HepG2 (cell line): ENCODE data around the gene SREBF1. TPM values are rescaled to one million over a fixed set of nuclear protein-coding genes. Genes with fewer than 3 reads are reported as not detected.

ENCODE experiments used
- ATAC-seq: fragments of 200-7000 bp; cut with Tn5 transposase; 3 replicates; pipeline ENCODE4 v1.9.1; 2020; ENCODE audit warnings: mild to moderate bottlenecking, moderate library complexity
- BruUV-seq: library from RNA; stranded (reverse); fragments of 400-500 nt; replicated peaks from 2 replicates; lab custom pipeline; 2021; lab: Mats Ljungman, UMichigan
- CTCF ChIA-PET: fragments of 300-600 bp; formaldehyde crosslinking; extraction: SDS; loops from one replicate; lab custom pipeline; 2021; ENCODE audit warnings: low total read pairs, inconsistent platforms, low intra/inter-chr PET ratio; lab: Yijun Ruan, JAX
- POLR2A ChIA-PET: fragments of 350-600 bp; sonication (Branson Sonifier 250); formaldehyde crosslinking; loops from one replicate; lab custom pipeline; 2020; ENCODE audit warnings: antibody characterized with exemption, inconsistent platforms; lab: Yijun Ruan, JAX
- DNase-seq: peaks from one replicate; pipeline ENCODE4 v3.0.0-alpha.2; 2015; ENCODE audit warnings: low spot score
- FAIRE-seq: peaks from 3 replicates; lab custom pipeline; 2011; peaks lifted over from hg19 to GRCh38; lab: Jason Lieb, UNC
- H2AFZ ChIP-seq: one replicate; pipeline ENCODE4 v1.6.1; 2011; ENCODE audit warnings: low read length, inconsistent platforms
- H3K27ac ChIP-seq: fragments of 300-600 bp; 3 replicates; pipeline ENCODE4 v1.8.0; 2011; ENCODE audit warnings: mixed run types, mild to moderate bottlenecking, mixed read lengths, low read length, inconsistent platforms; ENCODE audit not compliant: insufficient read depth; ENCODE audit errors: extremely low read length
- H3K27me3 ChIP-seq, 2 experiments: fragments of 200-600 bp in 1 of 2; 2 replicates in 1 of 2; 3 replicates in 1 of 2; pipeline versions ENCODE4 v1.6.0 to v1.8.0; 2011; ENCODE audit warnings: low read length in 2 of 2, mild to moderate bottlenecking in 2 of 2, moderate library complexity in 2 of 2, inconsistent platforms in 1 of 2; ENCODE audit not compliant: insufficient read depth in 2 of 2, control insufficient read depth in 1 of 2
- H3K36me3 ChIP-seq, 2 experiments: fragments of 200-600 bp in 1 of 2; replicated peaks in 1 of 2; 2 replicates in 1 of 2; 3 replicates in 1 of 2; pipeline versions ENCODE4 v1.5.1 to v1.8.0; 2011; ENCODE audit warnings: low read length in 2 of 2, inconsistent platforms in 1 of 2; ENCODE audit not compliant: insufficient read depth in 2 of 2, control insufficient read depth in 1 of 2
- H3K4me1 ChIP-seq: 2 replicates; pipeline ENCODE4 v1.5.1; 2012; ENCODE audit warnings: low read length, inconsistent platforms; ENCODE audit not compliant: insufficient read depth
- H3K4me2 ChIP-seq: 2 replicates; pipeline ENCODE4 v1.6.0; 2011; ENCODE audit warnings: low read depth, low read length, inconsistent platforms
- H3K4me3 ChIP-seq, 3 experiments: fragments of 200-600 bp in 1 of 3; sonication (generic), shearing (Covaris generic) in 1 of 3; replicated peaks in 1 of 3; 2 replicates each; pipeline ENCODE4 v1.5.1; 2011 to 2016; ENCODE audit warnings: low read length in 3 of 3, inconsistent platforms in 2 of 3, low read depth in 2 of 3, mild to moderate bottlenecking in 2 of 3, control low read depth in 1 of 3, mixed read lengths in 1 of 3; ENCODE audit not compliant: insufficient read depth in 1 of 3
- H3K79me2 ChIP-seq: one replicate; pipeline ENCODE4 v1.6.1; 2011; ENCODE audit warnings: low read length, inconsistent platforms; ENCODE audit not compliant: insufficient read depth
- H3K9ac ChIP-seq: 2 replicates; pipeline ENCODE4 v1.6.0; 2011; ENCODE audit warnings: mild to moderate bottlenecking, low read depth, low read length, inconsistent platforms; ENCODE audit not compliant: insufficient read depth
- H3K9me3 ChIP-seq: 2 replicates; pipeline ENCODE4 v1.5.1; 2012; ENCODE audit warnings: mild to moderate bottlenecking, low read length
- H4K20me1 ChIP-seq: 2 replicates; pipeline ENCODE4 v1.6.0; 2011; ENCODE audit warnings: inconsistent platforms, mild to moderate bottlenecking, low read length, moderate library complexity; ENCODE audit not compliant: insufficient read depth
- FOXA3 ChIP-seq: IDR thresholded peaks from 2 replicates; pipeline ENCODE4 v1.6.1; 2016; ENCODE audit warnings: missing genetic modification reagents, missing compliant biosample characterization
- GABPB1 ChIP-seq: IDR thresholded peaks from 2 replicates; pipeline ENCODE4 v1.6.1; 2016; ENCODE audit warnings: mild to moderate bottlenecking, missing genetic modification reagents, moderate library complexity, missing compliant biosample characterization
- HCFC1 ChIP-seq: fragments of 150-350 bp; IDR thresholded peaks from 2 replicates; pipeline ENCODE4 v1.6.1; 2014; ENCODE audit warnings: low read depth, low read length
- JARID2 ChIP-seq: sonication (generic); formaldehyde crosslinking; IDR thresholded peaks from 2 replicates; pipeline ENCODE4 v1.8.1; 2023; ENCODE audit warnings: missing genetic modification reagents, inconsistent platforms; ENCODE audit not compliant: insufficient replicate concordance
- MIXL1 ChIP-seq: IDR thresholded peaks from 2 replicates; pipeline ENCODE4 v1.6.1; 2016
- REPIN1 ChIP-seq: sonication (generic); formaldehyde crosslinking; IDR thresholded peaks from 2 replicates; pipeline ENCODE4 v1.8.0; 2022; ENCODE audit warnings: missing genetic modification reagents, low read depth, mild to moderate bottlenecking, borderline replicate concordance
- SETDB1 ChIP-seq: sonication (generic); formaldehyde crosslinking; IDR thresholded peaks from 2 replicates; pipeline ENCODE4 v1.5.1; 2020; ENCODE audit warnings: missing genetic modification reagents, mild to moderate bottlenecking, borderline replicate concordance
- SKI ChIP-seq: fragments of 450-650 bp; IDR thresholded peaks from one replicate; pipeline ENCODE4 v1.6.1; 2018; ENCODE audit warnings: mild to moderate bottlenecking; ENCODE audit not compliant: partially characterized antibody
- SMC3 ChIP-seq: IDR thresholded peaks from 2 replicates; pipeline ENCODE4 v1.6.1; 2011; ENCODE audit warnings: low read length, improper control_type of control experiment
- TGIF2 ChIP-seq: IDR thresholded peaks from 2 replicates; pipeline ENCODE4 v1.6.1; 2016; ENCODE audit warnings: control low read depth, missing compliant biosample characterization
- ZFP36L2 ChIP-seq: sonication (generic); formaldehyde crosslinking; IDR thresholded peaks from 2 replicates; pipeline ENCODE4 v1.4.0; 2020; ENCODE audit warnings: missing genetic modification reagents
- ZNF160 ChIP-seq: sonication (generic); formaldehyde crosslinking; IDR thresholded peaks from 2 replicates; pipeline ENCODE4 v1.8.0; 2022; ENCODE audit warnings: mild to moderate bottlenecking, inconsistent platforms, missing genetic modification reagents
- ZNF17 ChIP-seq: sonication (generic); formaldehyde crosslinking; IDR thresholded peaks from 2 replicates; pipeline ENCODE4 v1.5.0; 2020; ENCODE audit warnings: mild to moderate bottlenecking, missing genetic modification reagents
- ZNF589 ChIP-seq: sonication (generic); formaldehyde crosslinking; conservative IDR thresholded peaks from 2 replicates; pipeline ENCODE4 v1.8.0; 2022; ENCODE audit warnings: mild to moderate bottlenecking, moderate library complexity, missing genetic modification reagents
- WGBS: methylation state at CpG from one replicate; pipeline ENCODE4 v1.1.6; 2017; ENCODE audit warnings: low lambda C conversion rate; 5-methylcytosine and 5-hydroxymethylcytosine counted together
- in situ Hi-C: cut with HindIII; loops from 2 replicates; pipeline ENCODE4 v1.10.0; 2017; ENCODE audit warnings: low pct_unique_long_range_greater_than_20kb; ENCODE audit not compliant: extremely low pct_ligation_motif_present
- intact Hi-C: fragments of 100-400 bp; cut with micrococcal nuclease; formaldehyde crosslinking; loops from one replicate; pipeline ENCODE4 v1.10.0; 2022; ENCODE audit not compliant: unreplicated experiment
- polyA plus RNA-seq, 8 experiments: library from polyadenylated mRNA; depleted of rRNA in 3 of 8; stranded (reverse) in 7 of 8; unstranded in 1 of 8; fragments of >200 nt; fragmentation: Illumina TruSeq in 4 of 8; extraction: Trizol in 4 of 8; gene quantifications; 2 replicates each; pipeline versions ENCODE4 v1.2.1 to v1.2.3, GENCODE V29; 2011 to 2016; ENCODE audit warnings: low read depth in 4 of 8, missing spikeins in 1 of 8, mixed read lengths in 1 of 8; ENCODE audit not compliant: insufficient read depth in 1 of 8
- total RNA-seq, 5 experiments: library from RNA; depleted of rRNA; stranded (reverse); fragments of >200 nt; fragmentation: Illumina TruSeq; extraction: Trizol; gene quantifications; 2 replicates each; pipeline ENCODE4 v1.2.3, GENCODE V29; 2016; ENCODE audit warnings: low read depth in 1 of 5
- TF ChIP-seq, protein P1 (sequence below): sonication (generic); formaldehyde crosslinking; IDR thresholded peaks from 2 replicates; pipeline ENCODE4 v1.4.0; 2020; ENCODE audit warnings: missing genetic modification reagents, mild to moderate bottlenecking, borderline replicate concordance
- TF ChIP-seq, protein P2 (sequence below): IDR thresholded peaks from 2 replicates; pipeline ENCODE4 v1.6.1; 2016; ENCODE audit warnings: mild to moderate bottlenecking, missing biosample characterization, missing genetic modification reagents
- TF ChIP-seq, protein P3 (sequence below): sonication (generic); formaldehyde crosslinking; conservative IDR thresholded peaks from 2 replicates; pipeline ENCODE4 v1.5.0; 2020; ENCODE audit warnings: missing genetic modification reagents
- TF ChIP-seq, protein P4 (sequence below): sonication (generic); formaldehyde crosslinking; IDR thresholded peaks from 2 replicates; pipeline ENCODE4 v1.4.0; 2020; ENCODE audit warnings: mild to moderate bottlenecking, missing genetic modification reagents
- TF ChIP-seq, protein P5 (sequence below): sonication (generic); formaldehyde crosslinking; IDR thresholded peaks from 2 replicates; pipeline ENCODE4 v1.9.0; 2021; ENCODE audit warnings: missing genetic modification reagents, mild to moderate bottlenecking, borderline replicate concordance

Gene SREBF1
- total and polyA plus RNA-seq, 2 of the 13 experiments (the other 11 are each of a cell fraction or from before 2014, with no cell fraction given): 34.3 to 38.0 TPM

DNA sequence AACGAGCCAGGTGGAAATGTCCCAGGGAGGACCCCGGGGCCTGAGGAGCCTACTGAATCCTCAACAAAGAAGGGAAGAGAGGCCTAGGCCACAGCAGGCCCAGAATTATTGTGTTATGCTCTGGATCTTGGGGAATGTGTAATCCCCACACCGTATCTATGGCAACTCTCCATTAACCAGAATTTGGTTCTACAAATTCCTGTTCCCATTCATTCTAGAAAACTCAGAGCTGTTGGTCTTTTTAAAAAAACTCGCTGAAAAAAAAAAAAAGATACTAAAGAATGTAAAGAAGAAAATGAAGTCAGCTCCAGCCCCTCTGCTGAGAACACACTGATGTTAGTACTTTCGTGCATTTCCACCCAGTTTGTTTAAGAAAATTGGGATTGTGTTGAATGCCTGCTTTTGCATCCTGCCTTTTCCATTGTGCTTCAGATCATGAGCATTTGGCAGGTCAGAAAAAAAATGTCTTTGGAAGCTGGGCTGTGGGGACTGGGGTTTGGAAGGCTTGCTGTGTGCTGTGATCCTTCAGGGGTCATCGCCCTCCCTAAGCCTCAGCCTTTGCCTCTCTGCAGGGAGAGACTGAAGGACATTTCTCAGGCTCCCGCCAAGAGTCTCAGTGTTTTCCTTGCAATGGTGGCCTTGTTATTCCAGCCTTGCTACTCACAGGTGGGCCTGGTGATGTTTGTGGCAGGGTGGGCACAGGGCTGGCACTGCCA lies 69.5 kb downstream of the SREBF1 start:
- BruUV-seq: no TSS peak
- Histone ChIP-seq H3K9ac (no peak overlapping the region), H2AFZ (no peak overlapping the region), H4K20me1 (peaks cover 11% of the 10 kb centered on the region; the same call in 1 of the 2 replicates), H3K4me3 (no peak overlapping the region), H3K27ac (no peak overlapping the region), H3K36me3 (peaks cover 0 to 11% of the 10 kb centered on the region in 2 experiments; a peak in 3 of 5 replicates), H3K27me3 (no peaks in the 10 kb centered on the region), H3K4me2 (no peak overlapping the region), H3K4me1 (peaks cover 15% of the 10 kb centered on the region), H3K79me2 (no peaks in the 10 kb centered on the region), H3K9me3 (no peaks in the 10 kb centered on the region)
- in situ Hi-C loops: no loop called here
- POLR2A ChIA-PET: no interaction called here
- ATAC-seq (no peak), DNase-seq (no peak), FAIRE-seq (no peak)
- WGBS: 93% methylated on average over 5 of the region's 7 CpGs
- CTCF ChIA-PET: no interaction called here
- intact Hi-C loops: no loop called here
- no peak for TF ChIP-seq ZNF17 (CRISPR knock-in tag)
- no peak for TF ChIP-seq ZFP36L2
- TF ChIP-seq, protein P1, sequence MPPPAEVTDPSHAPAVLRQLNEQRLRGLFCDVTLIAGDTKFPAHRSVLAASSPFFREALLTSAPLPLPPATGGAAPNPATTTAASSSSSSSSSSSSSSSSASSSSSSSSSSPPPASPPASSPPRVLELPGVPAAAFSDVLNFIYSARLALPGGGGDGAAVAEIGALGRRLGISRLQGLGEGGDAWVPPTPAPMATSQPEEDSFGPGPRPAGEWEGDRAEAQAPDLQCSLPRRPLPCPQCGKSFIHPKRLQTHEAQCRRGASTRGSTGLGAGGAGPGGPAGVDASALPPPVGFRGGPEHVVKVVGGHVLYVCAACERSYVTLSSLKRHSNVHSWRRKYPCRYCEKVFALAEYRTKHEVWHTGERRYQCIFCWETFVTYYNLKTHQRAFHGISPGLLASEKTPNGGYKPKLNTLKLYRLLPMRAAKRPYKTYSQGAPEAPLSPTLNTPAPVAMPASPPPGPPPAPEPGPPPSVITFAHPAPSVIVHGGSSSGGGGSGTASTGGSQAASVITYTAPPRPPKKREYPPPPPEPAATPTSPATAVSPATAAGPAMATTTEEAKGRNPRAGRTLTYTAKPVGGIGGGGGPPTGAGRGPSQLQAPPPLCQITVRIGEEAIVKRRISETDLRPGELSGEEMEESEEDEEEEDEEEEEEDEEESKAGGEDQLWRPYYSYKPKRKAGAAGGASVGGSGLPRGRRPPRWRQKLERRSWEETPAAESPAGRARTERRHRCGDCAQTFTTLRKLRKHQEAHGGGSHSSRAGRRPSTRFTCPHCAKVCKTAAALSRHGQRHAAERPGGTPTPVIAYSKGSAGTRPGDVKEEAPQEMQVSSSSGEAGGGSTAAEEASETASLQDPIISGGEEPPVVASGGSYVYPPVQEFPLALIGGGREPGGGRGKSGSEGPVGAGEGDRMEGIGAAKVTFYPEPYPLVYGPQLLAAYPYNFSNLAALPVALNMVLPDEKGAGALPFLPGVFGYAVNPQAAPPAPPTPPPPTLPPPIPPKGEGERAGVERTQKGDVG (CRISPR knock-in tag): no peak
- TF ChIP-seq FOXA3 (CRISPR knock-in tag): no peak
- no peak for TF ChIP-seq SMC3
- TF ChIP-seq, protein P2, sequence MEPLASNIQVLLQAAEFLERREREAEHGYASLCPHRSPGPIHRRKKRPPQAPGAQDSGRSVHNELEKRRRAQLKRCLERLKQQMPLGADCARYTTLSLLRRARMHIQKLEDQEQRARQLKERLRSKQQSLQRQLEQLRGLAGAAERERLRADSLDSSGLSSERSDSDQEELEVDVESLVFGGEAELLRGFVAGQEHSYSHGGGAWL (CRISPR knock-in tag): no peak
- no peak for TF ChIP-seq JARID2 (CRISPR knock-in tag)
- TF ChIP-seq GABPB1: no peak
- TF ChIP-seq, protein P3, sequence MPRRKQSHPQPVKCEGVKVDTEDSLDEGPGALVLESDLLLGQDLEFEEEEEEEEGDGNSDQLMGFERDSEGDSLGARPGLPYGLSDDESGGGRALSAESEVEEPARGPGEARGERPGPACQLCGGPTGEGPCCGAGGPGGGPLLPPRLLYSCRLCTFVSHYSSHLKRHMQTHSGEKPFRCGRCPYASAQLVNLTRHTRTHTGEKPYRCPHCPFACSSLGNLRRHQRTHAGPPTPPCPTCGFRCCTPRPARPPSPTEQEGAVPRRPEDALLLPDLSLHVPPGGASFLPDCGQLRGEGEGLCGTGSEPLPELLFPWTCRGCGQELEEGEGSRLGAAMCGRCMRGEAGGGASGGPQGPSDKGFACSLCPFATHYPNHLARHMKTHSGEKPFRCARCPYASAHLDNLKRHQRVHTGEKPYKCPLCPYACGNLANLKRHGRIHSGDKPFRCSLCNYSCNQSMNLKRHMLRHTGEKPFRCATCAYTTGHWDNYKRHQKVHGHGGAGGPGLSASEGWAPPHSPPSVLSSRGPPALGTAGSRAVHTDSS (CRISPR knock-in tag): no peak
- TF ChIP-seq REPIN1 (CRISPR knock-in tag): no peak
- no peak for TF ChIP-seq ZNF589
- TF ChIP-seq, protein P4, sequence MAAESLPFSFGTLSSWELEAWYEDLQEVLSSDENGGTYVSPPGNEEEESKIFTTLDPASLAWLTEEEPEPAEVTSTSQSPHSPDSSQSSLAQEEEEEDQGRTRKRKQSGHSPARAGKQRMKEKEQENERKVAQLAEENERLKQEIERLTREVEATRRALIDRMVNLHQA (CRISPR knock-in tag): no peak
- no peak for TF ChIP-seq SKI
- TF ChIP-seq SETDB1 (CRISPR knock-in tag): no peak
- TF ChIP-seq TGIF2 (CRISPR knock-in tag): no peak
- TF ChIP-seq, protein P5, sequence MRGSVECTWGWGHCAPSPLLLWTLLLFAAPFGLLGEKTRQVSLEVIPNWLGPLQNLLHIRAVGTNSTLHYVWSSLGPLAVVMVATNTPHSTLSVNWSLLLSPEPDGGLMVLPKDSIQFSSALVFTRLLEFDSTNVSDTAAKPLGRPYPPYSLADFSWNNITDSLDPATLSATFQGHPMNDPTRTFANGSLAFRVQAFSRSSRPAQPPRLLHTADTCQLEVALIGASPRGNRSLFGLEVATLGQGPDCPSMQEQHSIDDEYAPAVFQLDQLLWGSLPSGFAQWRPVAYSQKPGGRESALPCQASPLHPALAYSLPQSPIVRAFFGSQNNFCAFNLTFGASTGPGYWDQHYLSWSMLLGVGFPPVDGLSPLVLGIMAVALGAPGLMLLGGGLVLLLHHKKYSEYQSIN: no peak
- no peak for TF ChIP-seq ZNF160 (CRISPR knock-in tag)
- TF ChIP-seq HCFC1: no peak
- no peak for TF ChIP-seq MIXL1 (CRISPR knock-in tag)
